Adipocyte (in vitro differentiated cells): ENCODE data around the gene SYPL1.

Experiments used
- DNase-seq: peaks from one replicate; pipeline ENCODE4 v3.0.0-alpha.2; 2015; ENCODE audit warnings: low read depth
- H3K27me3 ChIP-seq: replicated peaks from 2 replicates; pipeline ENCODE4 v1.7.0; 2013; ENCODE audit warnings: mild to moderate bottlenecking, low read length, moderate library complexity; ENCODE audit not compliant: control insufficient read depth, insufficient read depth
- H3K36me3 ChIP-seq: 2 replicates; pipeline ENCODE4 v1.7.0; 2013; ENCODE audit warnings: low read length, mild to moderate bottlenecking, moderate library complexity; ENCODE audit not compliant: control insufficient read depth, insufficient read depth, severe bottlenecking
- H3K4me1 ChIP-seq: 2 replicates; pipeline ENCODE4 v1.7.0; 2013; ENCODE audit warnings: mild to moderate bottlenecking, low read length, moderate library complexity; ENCODE audit not compliant: control insufficient read depth, insufficient read depth
- H3K4me3 ChIP-seq: 2 replicates; pipeline ENCODE4 v1.7.0; 2013; ENCODE audit warnings: mild to moderate bottlenecking, low read length, moderate library complexity
- H3K9ac ChIP-seq: 2 replicates; pipeline ENCODE4 v1.7.0; 2013; ENCODE audit warnings: mild to moderate bottlenecking, low read length, moderate library complexity
- H3K9me3 ChIP-seq: 2 replicates; pipeline ENCODE4 v1.7.0; 2013; ENCODE audit warnings: mild to moderate bottlenecking, low read length, moderate library complexity; ENCODE audit not compliant: control insufficient read depth

SYPL1 gene

GRCh38 chr7:106063692-106064091, 48.4 kb downstream of the SYPL1 start:
- no peak for DNase-seq
- H3K9ac ChIP-seq = no peak overlapping the region
- peaks cover 43% of the 10 kb centered on the region for H3K4me1 ChIP-seq
- no peaks in the 10 kb centered on the region for H3K9me3 ChIP-seq
- H3K4me3 ChIP-seq = no peak overlapping the region
- H3K36me3 ChIP-seq = no peaks in the 10 kb centered on the region
- H3K27me3 ChIP-seq = no peaks in the 10 kb centered on the region

GRCh38 chr7:106063024-106063423, 49.1 kb downstream of the SYPL1 start:
- Histone ChIP-seq H3K27me3 (no peaks in the 10 kb centered on the region), H3K4me3 (no peak overlapping the region), H3K9ac (no peak overlapping the region), H3K36me3 (no peaks in the 10 kb centered on the region), H3K9me3 (no peaks in the 10 kb centered on the region), H3K4me1 (peaks cover 37% of the 10 kb centered on the region)
- no peak for DNase-seq

- Histone ChIP-seq H3K27me3 (no peaks in the 10 kb centered on the region), H3K9ac (no peak overlapping the region), H3K4me1 (peaks cover 36% of the 10 kb centered on the region), H3K36me3 (no peaks in the 10 kb centered on the region), H3K9me3 (no peaks in the 10 kb centered on the region), H3K4me3 (no peak overlapping the region)
- no peak for DNase-seq
These were observed 49.6 kb downstream of the SYPL1 start for GRCh38 chr7:106062521-106062931.

- Histone ChIP-seq H3K4me3 (no peak overlapping the region), H3K27me3 (no peaks in the 10 kb centered on the region), H3K9me3 (no peaks in the 10 kb centered on the region), H3K9ac (no peak overlapping the region), H3K36me3 (no peaks in the 10 kb centered on the region), H3K4me1 (peaks cover 36% of the 10 kb centered on the region)
- DNase-seq = no peak
These were observed 50.1 kb downstream of the SYPL1 start for GRCh38 chr7:106062006-106062405.

- Histone ChIP-seq H3K4me3 (no peak overlapping the region), H3K9me3 (no peaks in the 10 kb centered on the region), H3K36me3 (no peaks in the 10 kb centered on the region), H3K4me1 (peaks cover 36% of the 10 kb centered on the region), H3K9ac (no peak overlapping the region), H3K27me3 (no peaks in the 10 kb centered on the region)
- no peak for DNase-seq
These were observed 50.7 kb downstream of the SYPL1 start for GRCh38 chr7:106061301-106061979.

GRCh38 chr7:106060394-106060920, 51.7 kb downstream of the SYPL1 start:
- no peaks in the 10 kb centered on the region for H3K9me3 ChIP-seq
- no peaks in the 10 kb centered on the region for H3K27me3 ChIP-seq
- H3K9ac ChIP-seq = no peak overlapping the region
- H3K36me3 ChIP-seq = no peaks in the 10 kb centered on the region
- H3K4me3 ChIP-seq = no peak overlapping the region
- DNase-seq = no peak
- H3K4me1 ChIP-seq = peaks cover 27% of the 10 kb centered on the region

- no peak overlapping the region for H3K4me3 ChIP-seq
- H3K9me3 ChIP-seq = no peaks in the 10 kb centered on the region
- no peak overlapping the region for H3K9ac ChIP-seq
- H3K27me3 ChIP-seq = peaks cover 5% of the 10 kb centered on the region
- H3K4me1 ChIP-seq = peaks cover 18% of the 10 kb centered on the region
- no peak for DNase-seq
- H3K36me3 ChIP-seq = no peaks in the 10 kb centered on the region
These were observed 52.6 kb downstream of the SYPL1 start for GRCh38 chr7:106059556-106059955.

GRCh38 chr7:106058928-106059324, 53.2 kb downstream of the SYPL1 start:
- Histone ChIP-seq H3K4me3 (no peak overlapping the region), H3K27me3 (peaks cover 5% of the 10 kb centered on the region), H3K4me1 (peaks cover 14% of the 10 kb centered on the region), H3K9me3 (no peaks in the 10 kb centered on the region), H3K9ac (no peak overlapping the region), H3K36me3 (no peaks in the 10 kb centered on the region)
- DNase-seq = no peak

GRCh38 chr7:106057962-106058927, 53.9 kb downstream of the SYPL1 start:
- Histone ChIP-seq H3K9me3 (no peaks in the 10 kb centered on the region), H3K27me3 (peaks cover 5% of the 10 kb centered on the region), H3K9ac (no peak overlapping the region), H3K4me3 (no peak overlapping the region), H3K4me1 (peaks cover 9% of the 10 kb centered on the region), H3K36me3 (no peaks in the 10 kb centered on the region)
- DNase-seq = no peak

- no peak for DNase-seq
- no peak overlapping the region for H3K4me3 ChIP-seq
- no peaks in the 10 kb centered on the region for H3K9me3 ChIP-seq
- no peaks in the 10 kb centered on the region for H3K36me3 ChIP-seq
- H3K27me3 ChIP-seq = peaks cover 5% of the 10 kb centered on the region
- H3K9ac ChIP-seq = no peak overlapping the region
- H3K4me1 ChIP-seq = peaks cover 6% of the 10 kb centered on the region
These were observed 54.7 kb downstream of the SYPL1 start for GRCh38 chr7:106057204-106057961.
